ENCODE results near the gene DDX52. TPM values are rescaled to one million over a fixed set of nuclear protein-coding genes. Genes with fewer than 3 reads are reported as not detected.

DDX52 gene
- total and polyA plus RNA-seq, 2 of the 13 experiments (the other 11 are each of a cell fraction or from before 2014, with no cell fraction given): 8.9 to 36.1 TPM

- no peak for FAIRE-seq
- WGBS (ENCODE audit: low lambda C conversion rate): 95% methylated on average over 2 of the region's 2 CpGs
- no peak overlapping the region for H3K4me2 ChIP-seq (ENCODE audit: low read depth, low read length)
- no peak for ATAC-seq
- intact Hi-C loops (cut with micrococcal nuclease; ENCODE audit: unreplicated experiment) (no loop called here), in situ Hi-C loops (cut with HindIII; ENCODE audit: extremely low pct_ligation_motif_present, low pct_unique_long_range_greater_than_20kb) (no loop called here)
- H3K79me2 ChIP-seq (ENCODE audit: insufficient read depth, low read length): no peaks in the 10 kb centered on the region
- ChIA-PET CTCF (ENCODE audit: low intra/inter-chr PET ratio, low total read pairs) (no interaction called here), POLR2A (no interaction called here)
- no peak overlapping the region for H3K27ac ChIP-seq (ENCODE audit: extremely low read length, insufficient read depth, low read length)
- H4K20me1 ChIP-seq (ENCODE audit: insufficient read depth, low read length): no peaks in the 10 kb centered on the region; the same call in 1 of the 2 replicates
- no peak for DNase-seq (ENCODE audit: low spot score)
- peaks cover 7 to 64% of the 10 kb centered on the region in 2 experiments for H3K36me3 ChIP-seq (replicated peaks in 1 of 2; ENCODE audit: control insufficient read depth in 1 of 2, insufficient read depth in 2 of 2, low read length in 2 of 2)
- no peak overlapping the region for H3K4me3 ChIP-seq (replicated peaks in 1 of 3; ENCODE audit: insufficient read depth in 1 of 3, low read depth in 2 of 3, low read length in 3 of 3)
- TF ChIP-seq GZF1 (CRISPR knock-in tag; IDR thresholded peaks at IDR 0.05) (no peak), DR1 (CRISPR knock-in tag; IDR thresholded peaks at IDR 0.05) (no peak), ZKSCAN1 (IDR thresholded peaks at IDR 0.05; ENCODE audit: low read length) (no peak), ZNF691 (CRISPR knock-in tag; IDR thresholded peaks at IDR 0.05; ENCODE audit: borderline replicate concordance, low read depth) (no peak), ZFP41 (CRISPR knock-in tag; IDR thresholded peaks at IDR 0.05; ENCODE audit: borderline replicate concordance) (no peak), KLF12 (CRISPR knock-in tag; IDR thresholded peaks at IDR 0.05; ENCODE audit: borderline replicate concordance) (no peak), SP1 (IDR thresholded peaks at IDR 0.05) (no peak), SP1 (CRISPR knock-in tag; IDR thresholded peaks at IDR 0.05) (no peak), KDM2A (CRISPR knock-in tag; IDR thresholded peaks at IDR 0.05; ENCODE audit: borderline replicate concordance, low read depth) (no peak), TBL1XR1 (IDR thresholded peaks at IDR 0.05; ENCODE audit: borderline replicate concordance, low read length, partially characterized antibody) (no peak), ATF4 (CRISPR knock-in tag; IDR thresholded peaks at IDR 0.05) (no peak), TBX2 (CRISPR knock-in tag; IDR thresholded peaks at IDR 0.05; ENCODE audit: borderline replicate concordance) (no peak), ZSCAN31 (CRISPR knock-in tag; IDR thresholded peaks at IDR 0.05; ENCODE audit: low read depth) (no peak), MAFF (IDR thresholded peaks at IDR 0.05; ENCODE audit: low read depth, low read length) (no peak), RERE (CRISPR knock-in tag; IDR thresholded peaks at IDR 0.05; ENCODE audit: low read depth) (no peak), NKX3-1 (CRISPR knock-in tag; IDR thresholded peaks at IDR 0.05) (no peak), HNRNPL (IDR thresholded peaks at IDR 0.05; ENCODE audit: low read depth, low read length) (no peak)
- no peak overlapping the region for H3K9ac ChIP-seq (ENCODE audit: insufficient read depth, low read depth, low read length)
- H3K27me3 ChIP-seq (ENCODE audit: control insufficient read depth in 1 of 2, insufficient read depth in 2 of 2, low read length in 2 of 2): no peaks in the 10 kb centered on the region
- no peaks in the 10 kb centered on the region for H3K9me3 ChIP-seq (ENCODE audit: low read length)
- H3K4me1 ChIP-seq (ENCODE audit: insufficient read depth, low read length): no peaks in the 10 kb centered on the region
- no peak overlapping the region for H2AFZ ChIP-seq (ENCODE audit: low read length)
- no TSS peak for BruUV-seq (replicated peaks)
Measured at GRCh38 chr17:37568350-37569053, 74.7 kb downstream of the DDX52 start.

All from HepG2 (cell line).